ENCODE results near the gene HECTD1. TPM values are rescaled to one million over a fixed set of nuclear protein-coding genes. Genes with fewer than 3 reads are reported as not detected.

Gene HECTD1
- polyA plus RNA-seq, 2 of the 4 experiments (the other 2 are of a cell fraction): 60.7 to 149 TPM

GRCh38 chr14:31255286-31255685 lies 47.7 kb upstream of the HECTD1 start:
- POLR2A ChIA-PET: no interaction called here
- 81% methylated on average over 2 of the region's 2 CpGs for WGBS (ENCODE audit: missing lambda C conversion rate)

GRCh38 chr14:31253746-31254471 lies 46.3 kb upstream of the HECTD1 start:
- DNase-seq (ENCODE audit: low read depth in 1 of 2, low spot score in 1 of 2) (no peak), FAIRE-seq (no peak), ATAC-seq (no peak)
- no peak for TF ChIP-seq ELK1 (IDR thresholded peaks at IDR 0.05; ENCODE audit: low read depth, low read length)
- no peak for TF ChIP-seq RFX5 (IDR thresholded peaks at IDR 0.05)
- no peak for TF ChIP-seq TFCP2L1 (CRISPR knock-in tag; IDR thresholded peaks at IDR 0.05)
- TF ChIP-seq, protein P1, sequence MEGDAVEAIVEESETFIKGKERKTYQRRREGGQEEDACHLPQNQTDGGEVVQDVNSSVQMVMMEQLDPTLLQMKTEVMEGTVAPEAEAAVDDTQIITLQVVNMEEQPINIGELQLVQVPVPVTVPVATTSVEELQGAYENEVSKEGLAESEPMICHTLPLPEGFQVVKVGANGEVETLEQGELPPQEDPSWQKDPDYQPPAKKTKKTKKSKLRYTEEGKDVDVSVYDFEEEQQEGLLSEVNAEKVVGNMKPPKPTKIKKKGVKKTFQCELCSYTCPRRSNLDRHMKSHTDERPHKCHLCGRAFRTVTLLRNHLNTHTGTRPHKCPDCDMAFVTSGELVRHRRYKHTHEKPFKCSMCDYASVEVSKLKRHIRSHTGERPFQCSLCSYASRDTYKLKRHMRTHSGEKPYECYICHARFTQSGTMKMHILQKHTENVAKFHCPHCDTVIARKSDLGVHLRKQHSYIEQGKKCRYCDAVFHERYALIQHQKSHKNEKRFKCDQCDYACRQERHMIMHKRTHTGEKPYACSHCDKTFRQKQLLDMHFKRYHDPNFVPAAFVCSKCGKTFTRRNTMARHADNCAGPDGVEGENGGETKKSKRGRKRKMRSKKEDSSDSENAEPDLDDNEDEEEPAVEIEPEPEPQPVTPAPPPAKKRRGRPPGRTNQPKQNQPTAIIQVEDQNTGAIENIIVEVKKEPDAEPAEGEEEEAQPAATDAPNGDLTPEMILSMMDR (IDR thresholded peaks at IDR 0.05): no peak
- TF ChIP-seq NR3C1 (IDR thresholded peaks at IDR 0.05): no peak
- TF ChIP-seq POLR2A (IDR thresholded peaks at IDR 0.05; ENCODE audit: low read length): no peak
- Histone ChIP-seq H3K4me3 (no peak overlapping the region), H3K4me2 (no peak overlapping the region), H3K9me3 (no peaks in the 10 kb centered on the region), H3K4me1 (peaks cover 12% of the 10 kb centered on the region; the same call in 1 of the 3 replicates), H3K27ac (no peak overlapping the region)
- CTCF ChIA-PET: interaction anchor here (0.6 to 2.1 kb wide), 4 partner anchors 10 to 768 kb away, joined by 3 to 6 read pairs (median 4); no protein-coding TSS in a partner anchor
- POLR2A ChIA-PET: interaction anchor here (0.6 kb wide), 1 partner anchor 23 kb away, joined by 3 read pairs; no protein-coding TSS in a partner anchor
- 91% methylated on average over 9 of the region's 9 CpGs for WGBS (ENCODE audit: missing lambda C conversion rate)

More at GRCh38 chr14:31255286-31255685, 47.7 kb upstream of the HECTD1 start:
- ATAC-seq: no peak
- no peak overlapping the region for H3K27ac ChIP-seq
- peaks cover 6% of the 10 kb centered on the region; the same call in 1 of the 3 replicates for H3K9me3 ChIP-seq
- H3K4me3 ChIP-seq: no peak overlapping the region
- FAIRE-seq: no peak
- TF ChIP-seq PHF8 (IDR thresholded peaks at IDR 0.05; ENCODE audit: borderline replicate concordance, low read depth) (no peak), RCOR1 (IDR thresholded peaks at IDR 0.05; ENCODE audit: low read depth, low read length) (no peak)
- H3K4me1 ChIP-seq: peaks cover 12% of the 10 kb centered on the region; the same call in 1 of the 3 replicates
- no peak for DNase-seq (ENCODE audit: low read depth in 1 of 2, low spot score in 1 of 2)
- no peak overlapping the region for H3K4me2 ChIP-seq
- CTCF ChIA-PET: interaction anchor here (0.6 kb wide), 2 partner anchors 21 to 253 kb away, joined by 3 to 4 read pairs; no protein-coding TSS in a partner anchor

DNA sequence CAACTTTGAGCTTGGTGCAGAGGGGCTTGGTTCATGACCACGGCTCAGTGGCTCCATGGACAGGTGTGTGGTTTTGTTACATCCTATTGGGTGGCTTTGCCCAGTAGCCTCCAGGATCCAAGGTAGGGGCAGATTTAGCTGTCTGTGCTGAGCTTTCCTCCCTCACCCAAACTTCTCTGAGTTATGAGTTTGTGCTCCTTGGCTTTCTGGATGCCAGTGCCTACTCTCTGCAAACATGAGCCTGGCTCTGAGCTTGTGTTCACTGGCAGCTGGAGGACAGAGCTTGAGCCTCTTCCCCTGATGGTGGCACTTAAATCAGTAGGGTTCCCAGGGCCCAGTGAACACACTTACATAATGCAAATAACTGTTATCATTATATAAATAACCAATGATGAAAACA lies 45.3 kb upstream of the HECTD1 start:
- H3K4me2 ChIP-seq: no peak overlapping the region
- no peak overlapping the region for H3K4me3 ChIP-seq
- FAIRE-seq (no peak), ATAC-seq (no peak), DNase-seq (ENCODE audit: low read depth in 1 of 2, low spot score in 1 of 2) (no peak)
- ChIA-PET POLR2A (interaction anchor here (0.6 to 0.9 kb wide), 2 partner anchors 45 to 560 kb away, joined by 3 to 7 read pairs; partner anchors contain the start of gene HECTD1), CTCF (interaction anchor here (1.1 to 2.1 kb wide), 2 partner anchors 11 to 45 kb away, joined by 5 to 6 read pairs; partner anchors contain the start of gene HECTD1)
- no peak overlapping the region for H3K27ac ChIP-seq
- WGBS (ENCODE audit: missing lambda C conversion rate): 75% methylated on average over 1 of the region's 1 CpG
- no peaks in the 10 kb centered on the region for H3K9me3 ChIP-seq
- peaks cover 5% of the 10 kb centered on the region; the same call in 1 of the 3 replicates for H3K4me1 ChIP-seq
- TF ChIP-seq NPAS2 (CRISPR knock-in tag; IDR thresholded peaks at IDR 0.05; ENCODE audit: borderline replicate concordance): no peak
- no peak for TF ChIP-seq TFCP2L1 (CRISPR knock-in tag; IDR thresholded peaks at IDR 0.05)
- no peak for TF ChIP-seq POLR2AphosphoS2 (conservative IDR thresholded peaks at IDR 0.05; ENCODE audit: low read length)
- TF ChIP-seq, protein P2, sequence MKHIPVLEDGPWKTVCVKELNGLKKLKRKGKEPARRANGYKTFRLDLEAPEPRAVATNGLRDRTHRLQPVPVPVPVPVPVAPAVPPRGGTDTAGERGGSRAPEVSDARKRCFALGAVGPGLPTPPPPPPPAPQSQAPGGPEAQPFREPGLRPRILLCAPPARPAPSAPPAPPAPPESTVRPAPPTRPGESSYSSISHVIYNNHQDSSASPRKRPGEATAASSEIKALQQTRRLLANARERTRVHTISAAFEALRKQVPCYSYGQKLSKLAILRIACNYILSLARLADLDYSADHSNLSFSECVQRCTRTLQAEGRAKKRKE (CRISPR knock-in tag; IDR thresholded peaks at IDR 0.05; ENCODE audit: low read depth): no peak
- TF ChIP-seq, protein P3, sequence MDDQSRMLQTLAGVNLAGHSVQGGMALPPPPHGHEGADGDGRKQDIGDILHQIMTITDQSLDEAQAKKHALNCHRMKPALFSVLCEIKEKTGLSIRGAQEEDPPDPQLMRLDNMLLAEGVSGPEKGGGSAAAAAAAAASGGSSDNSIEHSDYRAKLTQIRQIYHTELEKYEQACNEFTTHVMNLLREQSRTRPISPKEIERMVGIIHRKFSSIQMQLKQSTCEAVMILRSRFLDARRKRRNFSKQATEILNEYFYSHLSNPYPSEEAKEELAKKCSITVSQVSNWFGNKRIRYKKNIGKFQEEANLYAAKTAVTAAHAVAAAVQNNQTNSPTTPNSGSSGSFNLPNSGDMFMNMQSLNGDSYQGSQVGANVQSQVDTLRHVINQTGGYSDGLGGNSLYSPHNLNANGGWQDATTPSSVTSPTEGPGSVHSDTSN (IDR thresholded peaks at IDR 0.05): no peak
- no peak for TF ChIP-seq JUNB (IDR thresholded peaks at IDR 0.05)
- no peak for TF ChIP-seq HEYL (CRISPR knock-in tag; IDR thresholded peaks at IDR 0.05)
- no peak for TF ChIP-seq ESRRA (IDR thresholded peaks at IDR 0.05; ENCODE audit: borderline replicate concordance, low read length)
- no peak for TF ChIP-seq CBX8 (IDR thresholded peaks at IDR 0.05)
- no peak for TF ChIP-seq MAFK (IDR thresholded peaks at IDR 0.05; ENCODE audit: partially characterized antibody)
- TF ChIP-seq HOXB13 (CRISPR knock-in tag; IDR thresholded peaks at IDR 0.05; ENCODE audit: low read depth): no peak
- no peak for TF ChIP-seq PHF8 (IDR thresholded peaks at IDR 0.05; ENCODE audit: borderline replicate concordance, low read depth)
- no peak for TF ChIP-seq MAZ (IDR thresholded peaks at IDR 0.05; ENCODE audit: borderline replicate concordance, low read depth, low read length)
- no peak for TF ChIP-seq EP300 (IDR thresholded peaks at IDR 0.05)
- no peak for TF ChIP-seq ELK1 (IDR thresholded peaks at IDR 0.05; ENCODE audit: low read depth, low read length)
- no peak for TF ChIP-seq NR3C1 (IDR thresholded peaks at IDR 0.05)
- TF ChIP-seq POLR2A (IDR thresholded peaks at IDR 0.05; ENCODE audit: low read length): no peak
- no peak for TF ChIP-seq GATA3 (IDR thresholded peaks at IDR 0.05; ENCODE audit: borderline replicate concordance)
- TF ChIP-seq EHF (CRISPR knock-in tag; IDR thresholded peaks at IDR 0.05): no peak
- no peak for TF ChIP-seq USF2 (IDR thresholded peaks at IDR 0.05)
